Breast epithelium (tissue), 4 donors: Measurements from ENCODE around the gene KCTD4. TPM values are rescaled to one million over a fixed set of nuclear protein-coding genes. Genes with fewer than 3 reads are reported as not detected.

Experiments used
- DNase-seq, 2 donors: peaks; one replicate each; pipeline ENCODE4 v3.0.0-alpha.2; 2019; ENCODE audit warnings: low spot score in 2 of 2
- H3K27ac ChIP-seq, 2 donors: fragments of 200-600 bp; sonication (generic) in 1 of 2; one replicate each; pipeline ENCODE4 v1.5.1; 2016 to 2019; ENCODE audit warnings: mild to moderate bottlenecking in 1 of 2
- H3K27me3 ChIP-seq, 2 donors: fragments of 200-600 bp; sonication (generic) in 1 of 2; one replicate each; pipeline versions ENCODE4 v1.5.1 to v1.6.0; 2017 to 2019; ENCODE audit warnings: control low read depth in 1 of 2, mild to moderate bottlenecking in 1 of 2
- H3K36me3 ChIP-seq: fragments of 200-600 bp; one replicate; pipeline ENCODE4 v1.5.1; 2019
- H3K4me1 ChIP-seq, 2 donors: fragments of 200-600 bp; sonication (generic); one replicate each; pipeline ENCODE4 v1.5.1; 2016 to 2019; ENCODE audit warnings: control low read depth in 1 of 2
- H3K4me3 ChIP-seq, 3 donors: fragments of 200-600 bp; sonication (generic); 1 replicate in 2 of 3; 2 replicates in 1 of 3; pipeline ENCODE4 v1.5.1; 2016 to 2019; ENCODE audit warnings: mild to moderate bottlenecking in 3 of 3, moderate library complexity in 2 of 3
- H3K9me3 ChIP-seq, 2 donors: fragments of 200-600 bp; sonication (generic) in 1 of 2; one replicate each; pipeline ENCODE4 v1.5.1; 2016 to 2019; ENCODE audit warnings: control low read depth in 1 of 2
- CTCF ChIP-seq, 3 donors: fragments of 450-650 bp; IDR thresholded peaks; one replicate each; pipeline ENCODE4 v1.5.1; 2016 to 2017; ENCODE audit warnings: antibody characterized with exemption in 3 of 3, mild to moderate bottlenecking in 3 of 3, moderate library complexity in 3 of 3
- POLR2A ChIP-seq: fragments of 450-650 bp; IDR thresholded peaks from one replicate; pipeline ENCODE4 v1.6.1; 2016; ENCODE audit warnings: antibody characterized with exemption, mild to moderate bottlenecking, moderate library complexity
- POLR2AphosphoS5 ChIP-seq, 3 donors: sonication (generic); formaldehyde crosslinking; IDR thresholded peaks; one replicate each; pipeline ENCODE4 v1.6.1; 2017; ENCODE audit warnings: antibody characterized with exemption in 3 of 3
- intact Hi-C: fragments of 100-400 bp; cut with DNase I; formaldehyde crosslinking; loops from one replicate; pipeline ENCODE4 v1.15.1; 2023; ENCODE audit warnings: low total_unique reads
- total RNA-seq, 3 donors: library from RNA; depleted of rRNA; stranded (reverse); fragments of >200 nt; gene quantifications; one replicate each; pipeline ENCODE4 v1.1.0, GENCODE V29; 2016

KCTD4 gene
- total RNA-seq, 3 donors from 2014 or later, result 0.33 TPM; not detected in 2

GRCh38 chr13:45162194-45162593 lies 38.7 kb downstream of the KCTD4 start:
- H3K27ac ChIP-seq, result peak overlapping the region; percentile 6 to 49
- H3K27me3 ChIP-seq, result no peaks in the 10 kb centered on the region
- H3K4me1 ChIP-seq, result no peaks in the 10 kb centered on the region
- no peak for TF ChIP-seq CTCF (IDR thresholded peaks at IDR 0.05)
- TF ChIP-seq POLR2A, result no peak
- no peak for TF ChIP-seq POLR2AphosphoS5 (IDR thresholded peaks at IDR 0.05)
- no peaks in the 10 kb centered on the region for H3K36me3 ChIP-seq
- intact Hi-C loops, result no loop called here
- no peaks in the 10 kb centered on the region for H3K9me3 ChIP-seq
- DNase-seq, result no peak
- no peak overlapping the region for H3K4me3 ChIP-seq

- no peaks in the 10 kb centered on the region for H3K36me3 ChIP-seq
- no peaks in the 10 kb centered on the region for H3K27me3 ChIP-seq
- intact Hi-C loops, result no loop called here
- H3K9me3 ChIP-seq, result no peaks in the 10 kb centered on the region
- H3K4me1 ChIP-seq, result no peaks in the 10 kb centered on the region
- TF ChIP-seq CTCF (IDR thresholded peaks at IDR 0.05) (no peak), POLR2AphosphoS5 (IDR thresholded peaks at IDR 0.05) (no peak), POLR2A (no peak)
- no peak for DNase-seq
- H3K27ac ChIP-seq, result no peak overlapping the region
- no peak overlapping the region for H3K4me3 ChIP-seq
These were observed 44.1 kb downstream of the KCTD4 start for GRCh38 chr13:45156565-45157361.

GRCh38 chr13:45149964-45150363 lies 50.9 kb downstream of the KCTD4 start:
- intact Hi-C loops, result no loop called here
- no peaks in the 10 kb centered on the region for H3K36me3 ChIP-seq

GRCh38 chr13:45143346-45143751 lies 57.5 kb downstream of the KCTD4 start:
- H3K9me3 ChIP-seq, result no peaks in the 10 kb centered on the region
- DNase-seq, result no peak
- H3K27ac ChIP-seq, result peak overlapping the region; percentile 27 to 58
- TF ChIP-seq POLR2AphosphoS5 (IDR thresholded peaks at IDR 0.05) (no peak), POLR2A (no peak), CTCF (IDR thresholded peaks at IDR 0.05) (no peak)
- H3K4me1 ChIP-seq, result peaks cover 0 to 6% of the 10 kb centered on the region in 2 donors
- no peaks in the 10 kb centered on the region for H3K27me3 ChIP-seq
- H3K4me3 ChIP-seq, result no peak overlapping the region
- no peaks in the 10 kb centered on the region for H3K36me3 ChIP-seq
- intact Hi-C loops, result no loop called here

More at GRCh38 chr13:45149964-45150363, 50.9 kb downstream of the KCTD4 start:
- TF ChIP-seq POLR2AphosphoS5 (IDR thresholded peaks at IDR 0.05) (no peak), CTCF (IDR thresholded peaks at IDR 0.05) (no peak), POLR2A (no peak)
- Histone ChIP-seq H3K4me3 (no peak overlapping the region), H3K4me1 (no peaks in the 10 kb centered on the region), H3K9me3 (no peaks in the 10 kb centered on the region), H3K27ac (no peak overlapping the region), H3K27me3 (no peaks in the 10 kb centered on the region)
- DNase-seq, result no peak

Other genes starting within 250 kb of the KCTD4 start
- 1 to 10 TPM; 2.4 to 4.0 (median 3.3) TPM for gene NUFIP1, start 211.6 kb downstream of the KCTD4 start, total RNA-seq
- 10 to 100 TPM; 22.7 to 36.0 (median 23.3) TPM for gene GPALPP1, start 211.5 kb downstream of the KCTD4 start, total RNA-seq
- 10 to 100 TPM; 10.9 to 23.4 (median 20.6) TPM for gene GTF2F2, start 80.5 kb downstream of the KCTD4 start, total RNA-seq
- 1,000 to 10,000 TPM; 3,213 to 3,932 (median 3,461) TPM for gene TPT1, start 140.1 kb upstream of the KCTD4 start, total RNA-seq
- 10 to 100 TPM; 11.7 to 20.3 (median 14.4) TPM for gene SLC25A30, start 217.3 kb upstream of the KCTD4 start, total RNA-seq